Endothelial cell of umbilical vein (primary cell): ENCODE measurements around the gene EDEM3. TPM values are rescaled to one million over a fixed set of nuclear protein-coding genes. Genes with fewer than 3 reads are reported as not detected.

Experiments
- BruUV-seq: library from RNA; stranded (reverse); fragments of 400-500 nt; replicated peaks from 2 replicates; lab custom pipeline; 2021; lab: Mats Ljungman, UMichigan
- CTCF ChIA-PET: fragments of 300-600, 350-600 bp; sonication (Branson Sonifier 250); formaldehyde crosslinking; loops from one replicate; lab custom pipeline; 2021; ENCODE audit warnings: antibody characterized with exemption, inconsistent platforms; lab: Charles Lee
- POLR2A ChIA-PET: fragments of 300-600, 350-600 bp; sonication (Branson Sonifier 250); formaldehyde crosslinking; loops from one replicate; lab custom pipeline; 2021; ENCODE audit warnings: antibody characterized with exemption, inconsistent platforms; lab: Charles Lee
- DNase-seq: peaks from one replicate; pipeline ENCODE4 v3.0.0-alpha.2; 2011; ENCODE audit warnings: low read depth, low spot score
- FAIRE-seq: peaks from 2 replicates; lab custom pipeline; 2011; peaks lifted over from hg19 to GRCh38; lab: Jason Lieb, UNC
- H2AFZ ChIP-seq: 2 replicates; pipeline ENCODE4 v1.6.0; 2012; ENCODE audit warnings: low read depth, low read length, control low read depth, inconsistent platforms
- H3K27ac ChIP-seq: 2 replicates; pipeline ENCODE4 v1.5.1; 2011; ENCODE audit warnings: low read depth, mild to moderate bottlenecking, control low read depth, low read length, moderate library complexity; ENCODE audit not compliant: insufficient read depth
- H3K27me3 ChIP-seq, 2 experiments: 2 replicates each; pipeline versions ENCODE4 v1.6.0 to v1.6.1; 2011; ENCODE audit warnings: low read length in 2 of 2, mixed read lengths in 1 of 2; ENCODE audit not compliant: control insufficient read depth in 2 of 2, insufficient read depth in 2 of 2
- H3K36me3 ChIP-seq, 2 experiments: 2 replicates in 1 of 2; 3 replicates in 1 of 2; pipeline ENCODE4 v1.5.1; 2011; ENCODE audit warnings: low read length in 2 of 2, mild to moderate bottlenecking in 1 of 2, moderate library complexity in 1 of 2; ENCODE audit not compliant: control insufficient read depth in 2 of 2, insufficient read depth in 2 of 2; ENCODE audit errors: extremely low read depth in 1 of 2
- H3K4me1 ChIP-seq: 3 replicates; pipeline ENCODE4 v1.5.1; 2011; ENCODE audit warnings: mild to moderate bottlenecking, low read length; ENCODE audit not compliant: control insufficient read depth, insufficient read depth; ENCODE audit errors: extremely low read depth
- H3K4me2 ChIP-seq: 2 replicates; pipeline ENCODE4 v1.6.1; 2011; ENCODE audit warnings: low read length, control low read depth, mixed read lengths; ENCODE audit not compliant: insufficient read depth
- H3K4me3 ChIP-seq, 3 experiments: fragments of 200-600 bp in 1 of 3; sonication (generic), shearing (Covaris generic) in 1 of 3; replicated peaks in 1 of 3; 2 replicates each; pipeline ENCODE4 v1.5.1; 2011 to 2016; ENCODE audit warnings: control low read depth in 3 of 3, low read length in 3 of 3, mild to moderate bottlenecking in 2 of 3, inconsistent platforms in 1 of 3, low read depth in 1 of 3, moderate library complexity in 1 of 3; ENCODE audit not compliant: insufficient read depth in 1 of 3
- H3K79me2 ChIP-seq: 2 replicates; pipeline ENCODE4 v1.6.0; 2012; ENCODE audit warnings: low read length, inconsistent platforms; ENCODE audit not compliant: control insufficient read depth, insufficient read depth
- H3K9ac ChIP-seq: replicated peaks from 2 replicates; pipeline ENCODE3; 2011; ENCODE audit warnings: low read length, control low read depth; ENCODE audit not compliant: insufficient read depth; ENCODE audit errors: extremely low read depth
- H3K9me1 ChIP-seq: replicated peaks from 3 replicates; pipeline ENCODE4 v1.6.0; 2011; ENCODE audit warnings: mild to moderate bottlenecking, low read length; ENCODE audit not compliant: control insufficient read depth, insufficient read depth; ENCODE audit errors: extremely low read depth
- H3K9me3 ChIP-seq: replicated peaks from 2 replicates; pipeline ENCODE4 v1.5.1; 2012; ENCODE audit warnings: low read length, inconsistent platforms; ENCODE audit not compliant: control insufficient read depth, insufficient read depth
- H4K20me1 ChIP-seq: replicated peaks from 2 replicates; pipeline ENCODE3; 2011; ENCODE audit warnings: mild to moderate bottlenecking, low read length; ENCODE audit not compliant: control insufficient read depth, insufficient read depth; ENCODE audit errors: extremely low read depth
- CTCF ChIP-seq, 2 donors: IDR thresholded peaks; 1 replicate in 1 of 2; 2 replicates in 1 of 2; pipeline ENCODE4 v1.5.1; 2011; ENCODE audit warnings: low read length in 2 of 2, mild to moderate bottlenecking in 2 of 2, moderate library complexity in 2 of 2, control low read depth in 1 of 2, inconsistent platforms in 1 of 2, low read depth in 1 of 2; ENCODE audit not compliant: insufficient read depth in 1 of 2; ENCODE audit errors: extremely low read depth in 1 of 2
- GATA2 ChIP-seq: IDR thresholded peaks from 2 replicates; pipeline ENCODE4 v1.7.0; 2011; ENCODE audit warnings: low read depth, mild to moderate bottlenecking, moderate library complexity, mixed read lengths, low read length; ENCODE audit not compliant: insufficient read length, insufficient read depth
- JUN ChIP-seq: IDR thresholded peaks from 2 replicates; pipeline ENCODE4 v1.6.1; 2011; ENCODE audit warnings: borderline replicate concordance, low read depth; ENCODE audit not compliant: insufficient read length, insufficient read depth
- dilution Hi-C: fragments of 300-500 bp; cut with MboI; formaldehyde crosslinking; loops from one replicate; pipeline ENCODE4 v1.15.0; 2019; ENCODE audit warnings: low sequenced_read_pairs; ENCODE audit not compliant: extremely low pct_ligation_motif_present
- intact Hi-C: fragments of 100-400 bp; cut with micrococcal nuclease; formaldehyde crosslinking; loops from one replicate; pipeline ENCODE4 v1.10.0; 2022
- polyA plus RNA-seq, 4 experiments: library from polyadenylated mRNA; depleted of rRNA in 3 of 4; stranded (reverse) in 3 of 4; unstranded in 1 of 4; fragments of >200 nt; gene quantifications; 2 replicates each; pipeline versions ENCODE4 v1.2.1 to v1.2.3, GENCODE V29; 2011 to 2012; ENCODE audit warnings: missing spikeins in 1 of 4
- total RNA-seq: library from RNA; stranded (reverse); gene quantifications from 2 replicates; pipeline ENCODE4 v1.2.3, GENCODE V29; 2021

EDEM3 gene
- total and polyA plus RNA-seq, 2 donors (not counting 3 experiments of a cell fraction or from before 2014, with no cell fraction given), result 6.6 to 26.3 TPM

DNA sequence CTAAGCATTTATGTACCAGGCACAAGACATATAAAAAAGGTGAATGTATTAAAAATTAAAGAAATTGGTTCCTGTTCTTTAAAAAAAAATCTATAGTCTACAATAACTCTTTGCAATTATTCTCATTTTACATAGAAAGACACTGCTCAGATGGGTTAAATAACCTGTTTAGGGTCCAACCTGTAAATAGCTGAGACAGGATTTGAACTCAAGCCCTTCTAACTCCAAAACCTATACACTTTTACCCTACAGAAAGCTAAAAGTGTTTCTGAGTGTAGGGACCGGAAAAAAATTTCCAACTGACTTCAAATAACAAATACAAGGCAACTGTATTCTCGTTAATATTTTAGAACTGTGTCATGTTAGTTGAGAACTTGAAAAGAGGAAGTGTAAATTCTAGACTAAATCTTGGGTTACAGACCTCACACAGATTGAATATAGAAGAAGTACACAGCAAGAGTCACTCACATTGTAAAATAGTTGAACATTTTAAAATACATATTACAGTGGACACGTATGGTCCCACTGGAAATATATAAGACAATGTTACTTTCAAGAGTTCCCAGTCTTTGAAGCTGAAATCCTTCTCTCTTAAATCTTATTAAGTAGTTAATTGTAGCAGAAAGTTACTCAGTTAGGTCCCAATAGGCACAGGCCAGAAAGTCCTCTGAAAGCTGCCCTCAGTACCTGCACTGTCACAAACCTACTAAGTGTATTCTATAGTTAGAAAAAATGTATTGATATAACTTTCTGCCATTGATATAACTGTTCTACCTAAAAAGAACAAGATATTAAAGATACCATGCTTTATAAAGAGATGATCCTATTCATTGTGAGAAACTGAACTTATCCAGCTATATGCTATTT is 7.3 kb downstream of the EDEM3 start:
- Histone ChIP-seq H3K4me2 (no peak overlapping the region), H3K79me2 (peaks cover 2% of the 10 kb centered on the region), H3K9ac (no peak overlapping the region), H3K9me1 (no peaks in the 10 kb centered on the region), H2AFZ (no peak overlapping the region), H3K4me3 (no peak overlapping the region), H4K20me1 (no peaks in the 10 kb centered on the region), H3K27me3 (no peaks in the 10 kb centered on the region), H3K36me3 (no peaks in the 10 kb centered on the region), H3K27ac (no peak overlapping the region), H3K4me1 (peaks cover 3% of the 10 kb centered on the region), H3K9me3 (no peaks in the 10 kb centered on the region)
- TF ChIP-seq JUN (no peak), GATA2 (no peak), CTCF (IDR thresholded peaks at IDR 0.05; ENCODE audit: extremely low read depth in 1 of 2, insufficient read depth in 1 of 2, low read depth in 1 of 2, low read length in 2 of 2) (no peak)
- POLR2A ChIA-PET, result no interaction called here
- FAIRE-seq, result no peak
- BruUV-seq, result no TSS peak
- dilution Hi-C loops (no loop called here), intact Hi-C loops (no loop called here)
- no peak for DNase-seq
- CTCF ChIA-PET, result interaction anchor here (1.2 kb wide), 1 partner anchor 31 kb away, joined by 3 read pairs; no protein-coding TSS in a partner anchor
